ENCODE data around the gene BRI3BP.

- TF ChIP-seq CTCF (IDR thresholded peaks at IDR 0.05): no peak
- no peak for TF ChIP-seq POLR2A (IDR thresholded peaks at IDR 0.05)
Measured at GRCh38 chr12:125024949-125025563, 31.6 kb downstream of the BRI3BP start.
